Tibial nerve (tissue), 4 donors: ENCODE results near the gene ABCB7.
"Not testable (repeated sequence)": the region's sequence is repeated elsewhere in the genome, so short reads cannot be mapped to it uniquely, and the experiment has no call there.

Experiments used
- CTCF ChIP-seq, 5 experiments: fragments of 200-600 bp in 3 of 5; fragments of 450-650 bp in 2 of 5; sonication (generic) in 3 of 5; IDR thresholded peaks; one replicate each; pipeline ENCODE4 v1.5.1; 2016 to 2019; ENCODE audit warnings: antibody characterized with exemption in 5 of 5, mild to moderate bottlenecking in 3 of 5, moderate library complexity in 2 of 5
- EP300 ChIP-seq, 2 donors: sonication (generic); formaldehyde crosslinking; IDR thresholded peaks; one replicate each; pipeline ENCODE4 v1.6.1; 2017; ENCODE audit warnings: antibody characterized with exemption in 2 of 2, mild to moderate bottlenecking in 1 of 2
- POLR2A ChIP-seq, 2 donors: fragments of 450-650 bp; IDR thresholded peaks; one replicate each; pipeline ENCODE4 v1.6.1; 2017; ENCODE audit warnings: antibody characterized with exemption in 2 of 2, mild to moderate bottlenecking in 2 of 2, moderate library complexity in 2 of 2

GRCh38 chrX:75044142-75044541 lies 111.9 kb downstream of the ABCB7 start:
- TF ChIP-seq CTCF, EP300, POLR2A (IDR thresholded peaks at IDR 0.05): not testable (repeated sequence)
